Keratinocyte (primary cell): ENCODE measurements around the gene PIK3AP1. TPM values are rescaled to one million over a fixed set of nuclear protein-coding genes. Genes with fewer than 3 reads are reported as not detected.

Source experiments
- DNase-seq: peaks from one replicate; pipeline ENCODE4 v3.0.0-alpha.2; 2011; ENCODE audit warnings: low read depth, missing footprints, low spot score
- FAIRE-seq: peaks from 2 replicates; lab custom pipeline; 2011; peaks lifted over from hg19 to GRCh38; lab: Jason Lieb, UNC
- H2AFZ ChIP-seq: 2 replicates; pipeline ENCODE4 v1.6.0; 2012; ENCODE audit warnings: low read length, control low read depth, inconsistent platforms; ENCODE audit not compliant: control insufficient read depth
- H3K27ac ChIP-seq: 2 replicates; pipeline ENCODE4 v1.5.1; 2011; ENCODE audit warnings: low read length; ENCODE audit not compliant: control insufficient read depth, insufficient read depth
- H3K27me3 ChIP-seq: 3 replicates; pipeline ENCODE4 v1.6.0; 2011; ENCODE audit warnings: low read length; ENCODE audit not compliant: control insufficient read depth, insufficient read depth; ENCODE audit errors: extremely low read depth
- H3K36me3 ChIP-seq, 2 experiments: 2 replicates in 1 of 2; 3 replicates in 1 of 2; pipeline ENCODE4 v1.5.1; 2011; ENCODE audit warnings: low read length in 2 of 2, mild to moderate bottlenecking in 1 of 2; ENCODE audit not compliant: control insufficient read depth in 2 of 2, insufficient read depth in 2 of 2; ENCODE audit errors: extremely low read depth in 1 of 2
- H3K4me1 ChIP-seq: 3 replicates; pipeline ENCODE4 v1.5.1; 2011; ENCODE audit warnings: low read length; ENCODE audit not compliant: control insufficient read depth, insufficient read depth; ENCODE audit errors: extremely low read depth
- H3K4me2 ChIP-seq: 3 replicates; pipeline ENCODE4 v1.6.0; 2011; ENCODE audit warnings: low read depth, low read length; ENCODE audit not compliant: control insufficient read depth, insufficient read depth; ENCODE audit errors: extremely low read depth
- H3K4me3 ChIP-seq, 3 experiments: fragments of 200-600 bp in 1 of 3; sonication (generic) in 1 of 3; 2 replicates in 2 of 3; 3 replicates in 1 of 3; pipeline ENCODE4 v1.5.1; 2011 to 2016; ENCODE audit warnings: low read length in 3 of 3, mild to moderate bottlenecking in 3 of 3, control low read depth in 2 of 3, inconsistent platforms in 1 of 3, low read depth in 1 of 3, mixed read lengths in 1 of 3, mixed run types in 1 of 3, moderate library complexity in 1 of 3; ENCODE audit not compliant: control insufficient read depth in 2 of 3, insufficient read depth in 2 of 3; ENCODE audit errors: extremely low read depth in 1 of 3
- H3K79me2 ChIP-seq: 2 replicates; pipeline ENCODE4 v1.6.0; 2012; ENCODE audit warnings: low read length; ENCODE audit not compliant: control insufficient read depth, insufficient read depth
- H3K9ac ChIP-seq: 3 replicates; pipeline ENCODE4 v1.6.0; 2011; ENCODE audit warnings: low read length; ENCODE audit not compliant: control insufficient read depth, insufficient read depth; ENCODE audit errors: extremely low read depth
- H3K9me1 ChIP-seq: 3 replicates; pipeline ENCODE4 v1.6.0; 2011; ENCODE audit warnings: low read length; ENCODE audit not compliant: control insufficient read depth, insufficient read depth; ENCODE audit errors: extremely low read depth
- H3K9me3 ChIP-seq: 2 replicates; pipeline ENCODE4 v1.5.1; 2012; ENCODE audit warnings: low read depth, low read length; ENCODE audit not compliant: control insufficient read depth
- H4K20me1 ChIP-seq: 3 replicates; pipeline ENCODE4 v1.6.0; 2011; ENCODE audit warnings: low read length; ENCODE audit not compliant: control insufficient read depth, insufficient read depth; ENCODE audit errors: extremely low read depth
- EZH2 ChIP-seq: IDR thresholded peaks from one replicate; pipeline ENCODE4 v1.6.1; 2012; ENCODE audit warnings: inconsistent platforms, mild to moderate bottlenecking, low read length, moderate library complexity
- dilution Hi-C: fragments of 300-500 bp; cut with MboI; formaldehyde crosslinking; loops from one replicate; pipeline ENCODE4 v1.7.0; 2020; ENCODE audit warnings: low sequenced_read_pairs; ENCODE audit not compliant: extremely low pct_ligation_motif_present
- polyA plus RNA-seq, 5 experiments: library from polyadenylated mRNA; depleted of rRNA in 3 of 5; stranded (reverse) in 3 of 5; stranded (forward) in 1 of 5; unstranded in 1 of 5; fragments of >200 nt; gene quantifications; 1 replicate in 1 of 5; 2 replicates in 3 of 5; 3 replicates in 1 of 5; pipeline versions ENCODE4 v1.2.1 to v1.2.3, GENCODE V29; 2011 to 2012; ENCODE audit warnings: missing spikeins in 2 of 5, low read depth in 1 of 5, low replicate concordance in 1 of 5
- TF ChIP-seq, protein P1 (sequence below), 3 experiments: IDR thresholded peaks in 1 of 3; conservative IDR thresholded peaks in 1 of 3; optimal IDR thresholded peaks in 1 of 3; 2 replicates in 2 of 3; 3 replicates in 1 of 3; pipeline versions ENCODE3 to v1.5.1; 2011; ENCODE audit warnings: low read length in 3 of 3, mild to moderate bottlenecking in 3 of 3, moderate library complexity in 2 of 3, control low read depth in 1 of 3, inconsistent platforms in 1 of 3; ENCODE audit not compliant: insufficient read depth in 2 of 3; ENCODE audit errors: extremely low read depth in 1 of 3

Gene PIK3AP1
- polyA plus RNA-seq, 1 donor (not counting 4 experiments of a cell fraction or from before 2014, with no cell fraction given) = not detected

DNA sequence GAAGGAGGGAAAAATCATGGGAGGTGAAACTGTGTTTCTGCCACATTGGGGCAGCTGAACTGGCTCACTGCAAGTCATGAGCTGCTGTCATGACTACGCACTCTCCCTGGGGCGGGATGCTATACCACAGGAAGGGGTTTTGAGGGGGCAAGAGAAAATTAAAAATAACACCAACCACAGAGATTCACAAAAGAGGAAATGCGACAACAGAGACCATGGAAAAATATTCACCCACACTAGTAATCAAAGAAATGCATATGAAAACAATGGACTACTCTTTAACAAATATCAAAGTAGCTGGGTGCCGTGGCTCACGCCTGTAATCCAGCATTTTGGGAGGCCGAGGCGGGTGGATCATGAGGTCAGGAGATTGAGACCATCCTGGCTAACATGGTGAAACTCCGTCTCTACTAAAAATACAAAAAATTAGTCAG is 68.3 kb downstream of the PIK3AP1 start:
- Histone ChIP-seq H3K27me3 (peaks cover 4% of the 10 kb centered on the region), H3K79me2 (no peaks in the 10 kb centered on the region), H3K4me1 (no peaks in the 10 kb centered on the region), H3K9me3 (no peaks in the 10 kb centered on the region), H3K9ac (no peak overlapping the region), H4K20me1 (no peaks in the 10 kb centered on the region), H3K9me1 (no peaks in the 10 kb centered on the region), H2AFZ (no peak overlapping the region), H3K36me3 (no peaks in the 10 kb centered on the region), H3K4me3 (no peak overlapping the region), H3K27ac (no peak overlapping the region), H3K4me2 (no peak overlapping the region)
- TF ChIP-seq EZH2 = no peak
- TF ChIP-seq, protein P1, sequence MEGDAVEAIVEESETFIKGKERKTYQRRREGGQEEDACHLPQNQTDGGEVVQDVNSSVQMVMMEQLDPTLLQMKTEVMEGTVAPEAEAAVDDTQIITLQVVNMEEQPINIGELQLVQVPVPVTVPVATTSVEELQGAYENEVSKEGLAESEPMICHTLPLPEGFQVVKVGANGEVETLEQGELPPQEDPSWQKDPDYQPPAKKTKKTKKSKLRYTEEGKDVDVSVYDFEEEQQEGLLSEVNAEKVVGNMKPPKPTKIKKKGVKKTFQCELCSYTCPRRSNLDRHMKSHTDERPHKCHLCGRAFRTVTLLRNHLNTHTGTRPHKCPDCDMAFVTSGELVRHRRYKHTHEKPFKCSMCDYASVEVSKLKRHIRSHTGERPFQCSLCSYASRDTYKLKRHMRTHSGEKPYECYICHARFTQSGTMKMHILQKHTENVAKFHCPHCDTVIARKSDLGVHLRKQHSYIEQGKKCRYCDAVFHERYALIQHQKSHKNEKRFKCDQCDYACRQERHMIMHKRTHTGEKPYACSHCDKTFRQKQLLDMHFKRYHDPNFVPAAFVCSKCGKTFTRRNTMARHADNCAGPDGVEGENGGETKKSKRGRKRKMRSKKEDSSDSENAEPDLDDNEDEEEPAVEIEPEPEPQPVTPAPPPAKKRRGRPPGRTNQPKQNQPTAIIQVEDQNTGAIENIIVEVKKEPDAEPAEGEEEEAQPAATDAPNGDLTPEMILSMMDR (optimal IDR thresholded peaks at IDR 0.05 in 1 of 3, IDR thresholded peaks at IDR 0.05 in 1 of 3, conservative IDR thresholded peaks at IDR 0.05 in 1 of 3; ENCODE audit: extremely low read depth in 1 of 3, insufficient read depth in 2 of 3, low read length in 3 of 3) = no peak
- FAIRE-seq (no peak), DNase-seq (no peak)
- dilution Hi-C loops = no loop called here

DNA sequence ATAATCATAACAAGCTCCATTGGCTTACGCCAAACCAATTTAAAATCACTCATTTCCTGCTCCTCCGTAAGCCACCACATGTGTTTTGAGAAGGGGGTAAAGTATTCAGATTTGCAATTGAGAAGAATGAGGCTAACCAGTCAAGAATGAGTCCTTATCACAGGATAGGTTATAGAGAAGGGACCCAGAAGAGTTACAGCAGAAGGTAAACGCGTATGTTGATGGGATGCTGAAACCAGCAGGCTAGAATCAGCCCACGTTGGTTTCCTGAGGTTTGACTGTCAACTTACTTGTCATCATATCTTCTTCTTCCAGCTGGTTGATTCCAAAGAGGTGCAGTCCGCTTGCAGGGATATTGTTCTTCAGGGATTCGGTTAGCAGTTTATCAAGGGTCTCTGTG is 69.4 kb downstream of the PIK3AP1 start:
- H3K79me2 ChIP-seq = no peaks in the 10 kb centered on the region
- no peaks in the 10 kb centered on the region for H3K4me1 ChIP-seq
- DNase-seq = no peak
- H3K9me1 ChIP-seq = no peaks in the 10 kb centered on the region
- no peak overlapping the region for H3K27ac ChIP-seq
- no peak overlapping the region for H3K4me3 ChIP-seq
- no peak overlapping the region for H3K4me2 ChIP-seq
- dilution Hi-C loops = no loop called here
- no peaks in the 10 kb centered on the region for H4K20me1 ChIP-seq
- H3K9me3 ChIP-seq = no peaks in the 10 kb centered on the region
- H3K27me3 ChIP-seq = peaks cover 4% of the 10 kb centered on the region
- H3K9ac ChIP-seq = no peak overlapping the region
- no peak overlapping the region for H2AFZ ChIP-seq
- H3K36me3 ChIP-seq = no peaks in the 10 kb centered on the region
- TF ChIP-seq, protein P1 (optimal IDR thresholded peaks at IDR 0.05 in 1 of 3, IDR thresholded peaks at IDR 0.05 in 1 of 3, conservative IDR thresholded peaks at IDR 0.05 in 1 of 3; ENCODE audit: extremely low read depth in 1 of 3, insufficient read depth in 2 of 3, low read length in 3 of 3) = no peak
- TF ChIP-seq EZH2 = no peak
- FAIRE-seq = no peak
